ENCODE data around the gene ZNF524.

- TF ChIP-seq CTCF (IDR thresholded peaks at IDR 0.05) (no peak), ZNF138 (CRISPR knock-in tag; conservative IDR thresholded peaks at IDR 0.05) (no peak), SP1 (CRISPR knock-in tag; conservative IDR thresholded peaks at IDR 0.05) (no peak), MXD4 (CRISPR knock-in tag; IDR thresholded peaks at IDR 0.05; ENCODE audit: borderline replicate concordance) (no peak), TEAD4 (CRISPR knock-in tag; IDR thresholded peaks at IDR 0.05) (no peak), CBFB (CRISPR knock-in tag; IDR thresholded peaks at IDR 0.05; ENCODE audit: low read depth) (no peak), KAT7 (CRISPR knock-in tag; IDR thresholded peaks at IDR 0.05; ENCODE audit: borderline replicate concordance) (no peak), ZNF317 (CRISPR knock-in tag; IDR thresholded peaks at IDR 0.05; ENCODE audit: borderline replicate concordance, low read depth) (no peak)
- TF ChIP-seq, protein P1, sequence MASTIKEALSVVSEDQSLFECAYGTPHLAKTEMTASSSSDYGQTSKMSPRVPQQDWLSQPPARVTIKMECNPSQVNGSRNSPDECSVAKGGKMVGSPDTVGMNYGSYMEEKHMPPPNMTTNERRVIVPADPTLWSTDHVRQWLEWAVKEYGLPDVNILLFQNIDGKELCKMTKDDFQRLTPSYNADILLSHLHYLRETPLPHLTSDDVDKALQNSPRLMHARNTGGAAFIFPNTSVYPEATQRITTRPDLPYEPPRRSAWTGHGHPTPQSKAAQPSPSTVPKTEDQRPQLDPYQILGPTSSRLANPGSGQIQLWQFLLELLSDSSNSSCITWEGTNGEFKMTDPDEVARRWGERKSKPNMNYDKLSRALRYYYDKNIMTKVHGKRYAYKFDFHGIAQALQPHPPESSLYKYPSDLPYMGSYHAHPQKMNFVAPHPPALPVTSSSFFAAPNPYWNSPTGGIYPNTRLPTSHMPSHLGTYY (CRISPR knock-in tag; IDR thresholded peaks at IDR 0.05): no peak
- TF ChIP-seq, protein P2, sequence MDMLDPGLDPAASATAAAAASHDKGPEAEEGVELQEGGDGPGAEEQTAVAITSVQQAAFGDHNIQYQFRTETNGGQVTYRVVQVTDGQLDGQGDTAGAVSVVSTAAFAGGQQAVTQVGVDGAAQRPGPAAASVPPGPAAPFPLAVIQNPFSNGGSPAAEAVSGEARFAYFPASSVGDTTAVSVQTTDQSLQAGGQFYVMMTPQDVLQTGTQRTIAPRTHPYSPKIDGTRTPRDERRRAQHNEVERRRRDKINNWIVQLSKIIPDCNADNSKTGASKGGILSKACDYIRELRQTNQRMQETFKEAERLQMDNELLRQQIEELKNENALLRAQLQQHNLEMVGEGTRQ (CRISPR knock-in tag; IDR thresholded peaks at IDR 0.05): no peak
Measured at GRCh38 chr19:55590109-55590508, 10.0 kb upstream of the ZNF524 start.

Measured in WTC11 (cell line).